Stimulated activated memory B cell treated with anti-CD40 and anti-IgM and Interleukin-4, amounts not matched to agents 10 μg/mL and 1 μg/mL and 100 μg/mL, for 72 hours (primary cell): ENCODE results near the gene PCK2.

Source experiments
- ATAC-seq: fragments of 150-1000 bp; cut with Tn5 transposase; 2 replicates; pipeline ENCODE4 v1.10.0; 2021
- H3K27ac Mint-ChIP-seq: one replicate; pipeline ENCODE4 v1.8.0; 2022; ENCODE audit warnings: mild to moderate bottlenecking, mixed read lengths
- H3K27me3 Mint-ChIP-seq: one replicate; pipeline ENCODE4 v1.8.0; 2022; ENCODE audit warnings: mixed read lengths
- H3K36me3 Mint-ChIP-seq: one replicate; pipeline ENCODE4 v1.8.0; 2022; ENCODE audit warnings: mixed read lengths
- H3K4me1 Mint-ChIP-seq: one replicate; pipeline ENCODE4 v1.8.0; 2022; ENCODE audit warnings: mixed read lengths
- H3K4me3 Mint-ChIP-seq: one replicate; pipeline ENCODE4 v1.8.0; 2022; ENCODE audit warnings: mild to moderate bottlenecking, moderate library complexity, mixed read lengths
- H3K9me3 Mint-ChIP-seq: one replicate; pipeline ENCODE4 v1.8.0; 2022; ENCODE audit warnings: mixed read lengths

The PCK2 gene

DNA sequence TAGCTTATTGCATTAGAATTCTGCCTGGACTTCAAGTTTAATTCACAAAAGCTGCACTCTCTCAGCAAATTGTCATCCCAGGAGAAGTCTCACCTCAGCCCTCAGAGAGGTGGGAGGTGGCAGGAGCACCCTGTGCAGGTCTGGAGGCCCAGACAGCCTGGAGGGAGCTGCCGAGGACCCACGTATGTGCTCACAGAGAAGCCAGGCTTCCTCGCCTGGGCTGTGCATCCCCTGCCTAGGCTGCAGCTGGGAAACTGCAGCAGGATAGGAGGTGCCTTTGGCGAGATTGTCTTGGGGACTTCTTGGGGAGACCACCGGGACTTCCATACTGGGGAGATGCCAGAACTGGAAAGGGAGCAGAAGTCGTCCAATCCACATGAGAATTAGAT lies 14.0 kb upstream of the PCK2 start:
- H3K4me1 Mint-ChIP-seq: peaks cover 55% of the 10 kb centered on the region
- H3K4me3 Mint-ChIP-seq: peak overlapping the region; percentile 43
- H3K27me3 Mint-ChIP-seq: no peaks in the 10 kb centered on the region
- ATAC-seq: no peak
- no peaks in the 10 kb centered on the region for H3K9me3 Mint-ChIP-seq
- H3K36me3 Mint-ChIP-seq: no peaks in the 10 kb centered on the region
- H3K27ac Mint-ChIP-seq: peak overlapping the region; percentile 91

DNA sequence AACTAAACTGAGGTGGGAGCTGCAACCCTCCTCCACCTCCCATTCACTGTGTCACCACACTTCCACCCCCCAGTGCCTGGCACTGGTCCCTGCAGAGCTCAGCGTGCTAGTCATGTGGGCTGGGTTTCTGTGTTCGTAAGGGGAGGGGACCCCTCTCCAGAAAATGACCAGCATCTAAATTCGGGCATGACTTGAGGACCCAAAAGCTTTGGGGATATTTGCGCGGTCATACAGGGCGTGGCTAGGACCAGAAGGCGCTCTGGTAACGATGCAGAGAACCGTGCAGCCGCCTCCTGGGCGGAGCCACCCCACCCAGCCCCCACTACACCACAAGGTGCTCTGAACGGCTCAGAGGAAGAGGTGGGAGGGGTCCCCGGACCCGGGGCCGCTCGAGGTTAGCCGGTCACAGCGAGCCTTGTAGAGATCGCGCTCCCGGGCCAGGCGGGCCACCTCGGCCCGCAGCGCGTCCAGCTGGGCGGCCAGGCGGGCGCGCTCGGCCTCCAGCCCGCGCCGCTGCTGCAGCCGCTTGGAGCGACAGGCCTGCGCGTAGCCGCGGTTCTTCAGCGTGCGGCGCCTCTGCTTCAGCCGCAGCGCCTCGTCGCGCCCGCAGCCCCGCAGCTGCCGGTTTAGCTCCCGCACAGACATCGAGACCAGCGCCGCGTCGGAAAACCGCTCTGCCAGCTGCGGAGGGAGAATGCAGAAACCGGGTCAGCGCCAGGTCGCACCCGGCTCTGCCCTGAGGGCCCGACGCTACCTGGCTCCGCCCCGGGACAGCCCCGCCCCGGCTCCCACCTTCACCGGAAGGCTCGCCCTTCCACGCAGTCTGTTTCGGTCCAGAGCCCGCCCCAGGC lies 13.0 kb upstream of the PCK2 start:
- H3K4me3 Mint-ChIP-seq: peak overlapping the region; percentile 83
- peaks cover 49% of the 10 kb centered on the region for H3K4me1 Mint-ChIP-seq
- no peaks in the 10 kb centered on the region for H3K27me3 Mint-ChIP-seq
- no peaks in the 10 kb centered on the region for H3K36me3 Mint-ChIP-seq
- peak; percentile 96 for ATAC-seq
- no peaks in the 10 kb centered on the region for H3K9me3 Mint-ChIP-seq
- peak overlapping the region; percentile 91 for H3K27ac Mint-ChIP-seq

DNA sequence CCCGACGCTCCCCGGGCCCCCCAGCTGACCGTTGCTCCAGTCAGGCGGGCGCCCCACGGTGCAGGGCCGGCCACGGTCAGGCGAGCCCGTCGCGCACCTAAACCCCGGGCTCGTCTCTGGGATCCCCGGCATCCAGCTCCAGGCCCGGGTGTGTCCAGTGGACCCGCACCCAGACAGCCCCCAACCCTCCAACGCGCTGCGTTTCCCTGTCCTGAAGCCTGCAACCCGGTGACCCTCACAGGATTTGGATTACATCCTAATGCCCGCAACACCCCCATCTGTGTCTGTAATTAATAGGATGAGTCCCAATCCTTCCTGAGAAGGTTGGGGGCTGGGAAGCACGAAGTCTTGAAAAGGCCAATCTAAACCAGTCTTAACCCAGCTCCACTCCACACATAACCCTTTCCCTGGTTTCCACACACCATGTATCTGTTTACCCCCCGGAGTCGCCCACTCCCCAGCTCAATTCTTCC lies 12.3 kb upstream of the PCK2 start:
- no peak for ATAC-seq
- H3K27me3 Mint-ChIP-seq: no peaks in the 10 kb centered on the region
- H3K9me3 Mint-ChIP-seq: no peaks in the 10 kb centered on the region
- H3K4me1 Mint-ChIP-seq: peaks cover 42% of the 10 kb centered on the region
- H3K27ac Mint-ChIP-seq: peak overlapping the region; percentile 91
- no peaks in the 10 kb centered on the region for H3K36me3 Mint-ChIP-seq
- H3K4me3 Mint-ChIP-seq: peak overlapping the region; percentile 83

DNA sequence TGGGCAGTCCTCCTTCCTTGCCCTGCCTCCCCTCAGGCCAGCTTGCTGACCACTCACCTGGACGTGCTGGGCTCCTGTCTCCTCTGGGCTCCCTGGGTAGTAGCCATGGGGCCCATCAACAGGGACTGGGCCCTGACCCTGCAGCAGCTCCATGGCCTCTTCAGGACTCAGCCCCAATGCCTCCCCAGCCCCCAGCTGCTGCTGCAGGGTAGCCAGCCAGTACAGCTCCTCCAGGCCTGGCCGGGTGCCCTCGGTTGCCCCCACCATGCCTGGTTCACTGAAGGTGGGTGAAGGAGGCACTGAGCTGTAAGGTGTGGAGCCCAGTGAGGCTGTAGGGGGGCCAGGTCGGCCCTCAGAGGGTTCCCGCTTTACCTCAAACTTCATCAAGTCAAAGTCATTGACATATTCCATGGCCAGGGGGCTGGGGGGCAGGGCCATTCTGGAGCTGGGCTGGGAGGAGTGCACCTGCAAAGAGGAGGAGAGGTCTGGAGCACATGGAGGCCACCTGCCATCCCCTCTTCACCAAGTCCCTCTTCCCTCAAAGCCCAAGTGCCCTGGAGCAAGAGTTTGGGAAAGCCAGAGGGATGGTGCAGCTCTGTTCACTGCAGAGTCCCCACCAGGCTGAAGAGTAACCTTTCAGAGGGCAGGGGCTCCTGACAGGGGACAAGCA lies 11.6 kb upstream of the PCK2 start:
- no peaks in the 10 kb centered on the region for H3K36me3 Mint-ChIP-seq
- H3K9me3 Mint-ChIP-seq: no peaks in the 10 kb centered on the region
- peaks cover 39% of the 10 kb centered on the region for H3K4me1 Mint-ChIP-seq
- H3K27ac Mint-ChIP-seq: peak overlapping the region; percentile 91
- H3K27me3 Mint-ChIP-seq: no peaks in the 10 kb centered on the region
- ATAC-seq: no peak
- peak overlapping the region; percentile 83 for H3K4me3 Mint-ChIP-seq

DNA sequence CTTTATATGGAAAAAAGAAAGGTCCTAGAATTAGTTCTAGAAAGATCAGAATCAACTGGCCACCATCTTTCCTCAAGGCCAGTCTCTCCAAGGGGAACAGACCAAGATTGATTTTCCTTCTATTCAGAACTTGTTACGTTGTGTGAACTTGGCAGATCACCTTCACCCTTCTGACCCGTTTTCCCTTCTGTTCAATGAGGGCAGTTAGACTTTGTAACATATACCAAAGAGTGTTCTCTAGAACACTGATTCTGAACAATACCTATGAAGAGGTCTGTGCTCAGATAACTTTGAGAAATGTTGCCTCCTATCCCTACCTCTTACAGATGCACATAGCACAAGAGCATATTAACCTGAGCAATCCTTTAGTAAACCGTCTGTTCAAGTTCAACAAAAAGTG lies 10.6 kb upstream of the PCK2 start:
- H3K4me1 Mint-ChIP-seq: peaks cover 37% of the 10 kb centered on the region
- no peak overlapping the region for H3K27ac Mint-ChIP-seq
- H3K36me3 Mint-ChIP-seq: no peaks in the 10 kb centered on the region
- no peak overlapping the region for H3K4me3 Mint-ChIP-seq
- H3K27me3 Mint-ChIP-seq: no peaks in the 10 kb centered on the region
- no peak for ATAC-seq
- no peaks in the 10 kb centered on the region for H3K9me3 Mint-ChIP-seq

DNA sequence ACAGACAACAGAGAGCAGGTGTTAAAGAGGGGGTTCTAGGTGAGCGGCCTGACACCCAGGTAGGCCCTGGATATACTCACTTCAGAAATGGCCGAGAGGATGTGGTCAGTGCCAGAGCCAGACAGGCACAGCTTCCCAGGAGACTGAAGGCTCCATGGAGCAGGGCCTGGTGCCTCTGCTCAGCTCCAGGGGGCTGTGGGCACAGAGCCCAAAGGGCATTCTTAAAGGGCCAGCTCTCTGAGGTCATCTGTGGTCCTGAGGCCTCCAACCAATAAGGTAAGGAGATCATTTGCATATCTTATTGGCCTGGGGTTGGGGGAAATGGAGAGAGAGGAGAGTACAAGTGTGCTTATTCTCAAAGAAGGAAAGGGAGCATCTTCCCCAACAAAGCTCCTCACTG lies 9.7 kb upstream of the PCK2 start:
- Mint-ChIP-seq H3K36me3 (no peaks in the 10 kb centered on the region), H3K4me1 (peaks cover 31% of the 10 kb centered on the region), H3K4me3 (no peak overlapping the region), H3K27me3 (no peaks in the 10 kb centered on the region), H3K9me3 (no peaks in the 10 kb centered on the region), H3K27ac (no peak overlapping the region)
- no peak for ATAC-seq

DNA sequence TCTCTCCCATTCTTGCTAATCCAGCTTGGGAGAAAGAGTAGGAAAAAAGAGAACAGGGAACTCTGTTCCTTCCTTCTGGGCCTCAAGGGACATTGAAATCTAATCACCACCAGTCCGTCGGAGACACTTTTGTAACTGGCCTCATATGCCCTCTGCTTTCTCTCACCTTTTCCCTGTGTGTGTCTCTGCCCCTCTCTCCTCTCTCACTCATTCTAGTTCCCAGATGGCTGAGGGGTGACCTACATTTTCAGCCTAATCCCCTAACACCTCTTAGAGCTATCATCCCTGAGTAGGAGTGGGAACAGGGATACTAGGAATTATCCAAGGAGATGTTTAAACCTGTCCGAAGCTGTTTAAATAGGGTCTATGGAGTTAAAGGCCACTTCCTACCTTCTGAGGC lies 8.9 kb upstream of the PCK2 start:
- no peaks in the 10 kb centered on the region for H3K9me3 Mint-ChIP-seq
- ATAC-seq: no peak
- H3K4me3 Mint-ChIP-seq: no peak overlapping the region
- H3K36me3 Mint-ChIP-seq: no peaks in the 10 kb centered on the region
- H3K4me1 Mint-ChIP-seq: peaks cover 26% of the 10 kb centered on the region
- H3K27me3 Mint-ChIP-seq: no peaks in the 10 kb centered on the region
- no peak overlapping the region for H3K27ac Mint-ChIP-seq

DNA sequence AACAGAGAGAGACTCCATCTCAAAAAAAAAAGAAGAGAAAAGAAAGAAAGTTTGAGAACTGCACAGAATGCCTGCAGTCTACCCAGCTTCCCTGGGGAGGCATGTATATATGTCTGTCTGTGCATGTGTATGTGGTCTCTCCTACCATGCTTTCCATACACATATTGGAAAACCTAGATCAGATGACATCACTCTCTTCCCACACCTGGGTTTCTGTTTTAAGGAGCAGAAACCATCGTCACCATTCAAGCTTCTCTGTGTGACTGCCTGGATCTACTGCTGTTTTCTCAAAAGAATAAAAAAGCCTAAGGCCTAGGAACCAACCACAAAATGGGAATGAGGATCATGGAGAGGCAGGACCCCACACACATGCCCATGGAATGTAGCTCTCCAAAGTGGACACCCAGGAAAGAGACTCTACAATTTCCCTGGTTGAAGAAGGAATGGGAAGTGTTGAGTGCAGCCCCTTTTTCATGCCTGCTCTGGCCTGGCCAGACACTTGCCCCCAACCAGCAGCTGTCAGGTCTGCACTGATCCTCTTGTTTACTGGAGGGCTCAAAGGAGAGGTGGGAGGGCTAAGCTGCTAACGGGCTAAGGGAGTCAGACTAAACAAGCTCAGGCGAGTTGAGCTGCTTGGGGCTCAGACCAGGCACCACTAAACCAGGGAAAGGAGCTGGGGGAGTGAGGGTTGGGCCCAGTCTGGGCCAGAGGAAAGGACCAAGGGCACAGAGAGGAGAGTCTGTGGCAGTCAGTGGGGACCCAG lies 7.7 kb upstream of the PCK2 start:
- H3K36me3 Mint-ChIP-seq: no peaks in the 10 kb centered on the region
- H3K4me3 Mint-ChIP-seq: no peak overlapping the region
- H3K27ac Mint-ChIP-seq: no peak overlapping the region
- ATAC-seq: no peak
- H3K27me3 Mint-ChIP-seq: no peaks in the 10 kb centered on the region
- H3K4me1 Mint-ChIP-seq: peaks cover 26% of the 10 kb centered on the region
- H3K9me3 Mint-ChIP-seq: no peaks in the 10 kb centered on the region

DNA sequence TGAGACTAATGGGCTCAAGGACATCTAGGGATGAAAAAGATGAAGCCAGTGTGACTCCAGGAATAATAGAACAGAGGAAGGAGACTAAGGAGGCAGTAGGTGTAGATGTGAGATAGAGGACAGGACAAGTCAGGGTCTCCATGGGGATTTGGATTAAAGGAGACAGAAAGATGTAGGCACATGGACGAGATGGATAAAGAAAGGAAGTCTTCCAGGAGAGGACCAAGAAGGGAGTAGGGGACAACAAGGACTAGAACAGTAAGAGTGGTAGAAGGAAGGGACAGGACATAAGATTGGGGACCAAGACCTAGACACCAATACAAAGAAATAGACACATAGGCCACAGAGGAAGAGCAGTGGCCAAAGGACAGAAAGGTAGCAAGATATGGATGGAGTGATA lies 7.1 kb upstream of the PCK2 start:
- no peak for ATAC-seq
- Mint-ChIP-seq H3K9me3 (no peaks in the 10 kb centered on the region), H3K27me3 (no peaks in the 10 kb centered on the region), H3K27ac (no peak overlapping the region), H3K4me3 (no peak overlapping the region), H3K36me3 (no peaks in the 10 kb centered on the region), H3K4me1 (peaks cover 23% of the 10 kb centered on the region)

DNA sequence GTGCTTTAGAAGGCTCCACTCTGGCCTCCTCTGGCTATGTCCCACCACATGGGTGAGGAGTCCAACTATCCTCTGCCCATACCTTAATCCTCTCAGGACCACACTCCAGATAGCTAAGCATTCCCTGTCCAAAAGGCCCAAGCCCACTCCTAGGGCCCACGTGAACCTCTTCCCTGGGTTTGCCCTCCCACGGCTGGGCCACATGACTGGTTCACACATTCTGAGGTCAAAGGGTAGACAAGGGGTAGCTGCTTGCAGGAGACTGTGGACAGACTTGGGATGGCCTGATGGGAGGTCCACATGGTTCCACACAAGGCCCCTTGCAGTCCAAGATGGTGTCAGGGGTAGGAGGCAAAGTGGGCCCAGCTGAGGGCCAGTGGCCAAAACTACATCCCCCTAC lies 6.0 kb upstream of the PCK2 start:
- Mint-ChIP-seq H3K4me3 (no peak overlapping the region), H3K36me3 (no peaks in the 10 kb centered on the region)

DNA sequence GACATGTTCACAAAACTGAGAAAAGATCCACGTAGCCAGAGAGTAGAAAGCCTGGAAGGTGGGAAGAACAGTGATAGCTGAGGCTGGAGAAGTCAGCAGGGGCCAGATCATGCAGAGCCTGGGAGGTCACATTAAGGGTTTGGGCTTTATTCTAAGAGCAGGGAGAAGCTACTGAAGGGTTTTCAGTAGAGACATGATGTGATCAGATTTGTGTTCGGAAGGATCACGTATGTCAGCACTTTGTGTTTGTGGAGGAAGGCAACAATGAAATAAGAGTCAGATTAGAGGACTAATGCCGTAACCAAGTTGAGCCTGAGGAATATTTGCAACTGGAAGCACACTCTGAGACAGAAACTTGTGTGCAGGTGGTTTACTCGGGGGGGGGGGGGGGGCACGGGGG lies 4.2 kb upstream of the PCK2 start:
- ATAC-seq: no peak
- no peak overlapping the region for H3K27ac Mint-ChIP-seq
- H3K27me3 Mint-ChIP-seq: no peaks in the 10 kb centered on the region
- H3K9me3 Mint-ChIP-seq: no peaks in the 10 kb centered on the region
- H3K36me3 Mint-ChIP-seq: no peaks in the 10 kb centered on the region
- peaks cover 26% of the 10 kb centered on the region for H3K4me1 Mint-ChIP-seq
- no peak overlapping the region for H3K4me3 Mint-ChIP-seq

More for the DNA sequence above, 6.0 kb upstream of the PCK2 start:
- Mint-ChIP-seq H3K27ac (no peak overlapping the region), H3K4me1 (peaks cover 18% of the 10 kb centered on the region), H3K27me3 (no peaks in the 10 kb centered on the region), H3K9me3 (no peaks in the 10 kb centered on the region)
- no peak for ATAC-seq

DNA sequence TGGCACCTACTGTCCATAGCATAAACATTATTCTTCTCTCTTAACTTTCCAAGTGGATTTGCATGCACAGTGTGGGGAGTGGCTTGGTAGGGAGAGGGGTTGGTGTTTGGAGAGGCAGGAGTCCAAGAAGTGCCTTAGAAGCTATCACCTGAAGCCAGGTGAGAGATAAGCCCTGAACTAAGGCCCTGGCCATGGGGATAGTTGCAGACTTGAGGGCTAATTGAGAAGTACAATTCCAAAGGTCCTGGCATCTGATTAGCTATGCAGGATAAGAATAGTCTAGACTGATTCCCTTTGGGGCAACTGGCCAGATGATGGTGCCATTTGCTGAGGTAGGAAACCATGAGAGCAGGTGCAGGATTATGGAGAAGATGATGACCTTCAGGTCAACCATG lies 2.0 kb upstream of the PCK2 start:
- Mint-ChIP-seq H3K36me3 (peaks cover 4% of the 10 kb centered on the region), H3K27me3 (no peaks in the 10 kb centered on the region), H3K27ac (peak overlapping the region; percentile 97), H3K9me3 (no peaks in the 10 kb centered on the region), H3K4me3 (no peak overlapping the region), H3K4me1 (peaks cover 39% of the 10 kb centered on the region)
- no peak for ATAC-seq

DNA sequence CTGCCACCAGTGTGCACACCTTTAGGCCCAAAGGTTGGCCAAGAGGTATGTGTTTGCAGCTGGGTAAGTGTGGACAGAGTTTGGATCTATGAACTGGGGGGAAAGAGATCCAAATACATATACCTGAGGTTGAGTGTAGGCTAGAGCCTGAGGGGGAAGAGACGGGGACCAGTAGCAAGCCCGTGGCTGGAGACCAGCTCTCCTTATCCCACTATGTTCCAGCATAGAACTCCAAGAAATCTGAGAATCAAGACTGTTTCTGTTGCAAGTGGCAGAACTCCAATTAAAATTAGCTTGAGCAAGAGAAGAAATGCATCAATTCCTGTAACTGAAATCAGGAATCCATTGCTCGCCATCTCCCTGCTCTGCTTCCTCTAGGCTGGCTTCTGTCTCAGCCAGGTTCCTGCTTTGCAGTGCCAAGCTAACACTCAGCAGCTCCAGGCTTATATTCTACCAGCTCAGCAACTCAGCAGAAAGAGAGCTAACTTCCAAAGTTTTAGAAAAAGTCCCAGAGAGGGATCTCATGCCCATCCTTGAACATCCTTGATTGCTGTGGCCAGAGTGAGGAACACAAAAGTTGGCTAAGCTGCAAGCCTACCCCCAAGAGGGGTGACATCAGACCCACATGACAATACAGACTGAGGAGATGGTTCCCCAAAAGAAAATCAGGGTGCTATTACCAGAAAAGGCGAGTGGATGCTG lies 1.5 kb upstream of the PCK2 start:
- H3K27me3 Mint-ChIP-seq: no peaks in the 10 kb centered on the region
- H3K4me3 Mint-ChIP-seq: peak overlapping the region; percentile 96
- no peak for ATAC-seq
- peak overlapping the region; percentile 97 for H3K27ac Mint-ChIP-seq
- no peaks in the 10 kb centered on the region for H3K9me3 Mint-ChIP-seq
- H3K4me1 Mint-ChIP-seq: peaks cover 39% of the 10 kb centered on the region
- H3K36me3 Mint-ChIP-seq: peaks cover 4% of the 10 kb centered on the region

DNA sequence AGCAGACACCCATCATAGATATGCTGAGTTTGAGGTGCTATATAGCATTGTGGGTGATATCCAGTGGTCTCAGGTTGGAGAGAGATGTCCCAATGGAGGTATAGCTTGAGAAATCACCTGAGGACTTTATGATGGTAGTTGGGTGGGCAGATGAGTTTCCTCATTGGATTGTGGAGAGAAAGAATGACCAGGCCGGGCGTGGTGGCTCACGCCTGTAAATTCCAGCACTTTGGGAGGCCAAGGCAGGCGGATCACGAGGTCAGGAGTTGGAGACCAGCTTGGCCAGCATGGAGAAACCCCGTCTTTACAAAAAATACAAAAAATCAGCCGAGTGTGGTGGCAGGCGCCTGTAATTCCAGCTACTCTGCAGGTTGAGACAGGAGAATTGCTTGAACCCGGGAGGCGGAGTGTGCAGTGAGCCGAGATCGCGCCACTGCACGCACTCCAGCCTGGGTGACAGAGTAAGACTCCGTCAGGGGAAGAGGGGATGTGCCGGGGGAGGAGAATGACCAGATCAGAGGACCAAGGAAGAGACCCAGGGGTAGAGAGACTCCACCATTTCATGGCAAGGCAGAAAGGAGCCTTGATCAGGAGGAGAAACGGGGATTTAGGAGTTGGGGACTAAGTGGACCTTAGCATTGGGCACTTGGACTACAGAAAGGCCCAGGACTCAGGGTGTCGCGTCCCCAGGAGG lies 757 bp upstream of the PCK2 start:
- Mint-ChIP-seq H3K9me3 (no peaks in the 10 kb centered on the region), H3K27me3 (no peaks in the 10 kb centered on the region), H3K27ac (peak overlapping the region; percentile 97), H3K36me3 (peaks cover 4% of the 10 kb centered on the region), H3K4me1 (peaks cover 39% of the 10 kb centered on the region), H3K4me3 (peak overlapping the region; percentile 96)
- no peak for ATAC-seq
